ENCODE data around the gene SPATA32.
A peak's percentile ranks its signal among the peaks of the same experiment; 100 is the strongest.

Gene SPATA32

DNA sequence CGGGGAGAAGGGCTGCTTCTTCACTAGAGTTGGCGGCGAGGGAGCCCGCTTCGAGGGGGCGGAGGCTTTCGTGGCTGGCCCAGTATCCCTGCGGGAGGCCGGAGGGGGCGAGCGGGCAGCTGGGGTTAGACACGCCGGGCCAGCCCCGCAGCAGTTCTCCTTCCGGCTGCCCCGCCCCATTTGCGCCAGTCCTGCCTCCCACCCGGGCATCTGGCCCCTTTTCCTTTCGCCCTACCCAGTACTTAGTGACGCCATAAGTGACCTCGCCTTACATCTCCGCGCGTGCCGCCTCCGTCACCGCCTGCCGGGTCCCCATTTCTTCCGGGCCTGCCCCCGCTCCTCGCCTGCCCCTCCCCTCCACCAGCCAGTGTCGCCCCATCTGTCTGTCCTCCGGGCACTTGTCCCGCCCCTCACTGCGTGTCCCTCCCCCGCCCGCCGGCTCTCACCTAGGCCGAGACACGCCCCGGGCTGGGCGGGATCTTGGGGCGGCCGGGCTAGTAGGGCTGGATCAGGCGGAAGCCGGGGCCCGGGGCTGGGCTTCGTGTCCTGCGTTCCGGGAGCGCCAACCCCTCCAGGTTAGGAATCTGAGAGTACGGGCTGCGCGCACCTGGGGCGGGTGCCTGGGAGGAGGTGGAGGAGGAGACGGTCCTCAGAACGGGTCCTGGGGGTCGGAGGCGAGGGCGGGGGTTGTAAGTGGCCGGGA lies 14.3 kb downstream of the SPATA32 start:
- peak; percentile 91 to 96 for DNase-seq (ENCODE audit: low read depth in 1 of 2, low spot score in 1 of 2)

GRCh38 chr17:45246861-45247428 lies 14.9 kb downstream of the SPATA32 start:
- no peak for DNase-seq (ENCODE audit: low read depth in 1 of 2, low spot score in 1 of 2)

DNA sequence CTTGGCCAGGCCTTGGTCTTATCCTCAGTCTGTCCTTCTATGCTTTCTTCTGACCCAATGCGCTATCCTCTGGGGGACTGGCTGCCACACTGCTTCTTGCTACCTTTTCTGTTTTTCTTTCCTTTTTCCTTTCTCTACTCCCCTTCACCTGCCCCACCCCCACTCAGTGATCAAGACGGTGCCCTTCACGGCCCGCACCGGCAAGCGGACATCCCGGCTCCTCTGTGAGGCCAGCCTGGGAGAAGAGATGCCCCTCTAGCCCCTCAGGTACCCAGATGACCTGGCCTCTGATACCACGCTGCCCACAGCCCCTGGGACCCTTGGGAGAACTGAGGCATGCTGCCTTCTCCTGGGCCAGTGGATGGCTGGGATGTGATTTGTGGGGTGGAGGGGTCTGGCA lies 15.6 kb downstream of the SPATA32 start:
- no peak for DNase-seq (ENCODE audit: low read depth in 1 of 2, low spot score in 1 of 2)

- no peak for DNase-seq (ENCODE audit: low read depth in 1 of 2, low spot score in 1 of 2)
These were observed 16.9 kb downstream of the SPATA32 start for GRCh38 chr17:45244725-45245656.

DNA sequence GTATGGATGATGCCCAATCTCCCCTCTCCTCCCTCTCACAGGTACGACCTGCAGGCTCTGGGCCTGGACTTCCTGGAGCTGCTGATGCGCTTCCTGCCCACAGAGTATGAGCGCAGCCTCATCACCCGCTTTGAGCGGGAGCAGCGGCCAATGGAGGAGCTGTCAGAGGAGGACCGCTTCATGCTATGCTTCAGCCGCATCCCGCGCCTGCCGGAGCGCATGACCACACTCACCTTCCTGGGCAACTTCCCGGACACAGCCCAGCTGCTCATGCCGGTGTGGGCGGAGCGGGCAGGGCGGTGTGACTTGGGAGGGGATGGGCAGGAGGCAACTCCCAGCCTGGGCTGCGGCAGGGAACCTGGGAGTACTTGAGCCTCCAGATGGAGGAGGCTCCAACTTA lies 18.1 kb downstream of the SPATA32 start:
- DNase-seq (ENCODE audit: low read depth in 1 of 2, low spot score in 1 of 2) = no peak

DNA sequence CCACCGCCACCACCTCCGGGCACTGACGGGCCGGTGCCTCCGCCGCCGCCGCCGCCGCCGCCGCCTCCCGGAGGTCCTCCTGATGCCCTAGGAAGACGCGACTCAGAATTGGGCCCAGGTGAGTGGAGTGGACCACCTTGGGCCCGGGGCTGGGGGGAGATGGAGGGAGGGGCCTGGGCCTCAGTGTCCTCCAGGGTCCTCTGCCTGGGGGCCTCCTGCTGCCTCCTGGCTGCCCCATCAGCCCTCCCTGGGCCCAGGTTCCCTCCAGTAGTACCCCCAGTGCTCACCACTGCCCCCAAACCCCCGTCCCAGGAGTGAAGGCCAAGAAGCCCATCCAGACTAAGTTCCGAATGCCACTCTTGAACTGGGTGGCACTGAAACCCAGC lies 19.9 kb downstream of the SPATA32 start:
- no peak for DNase-seq (ENCODE audit: low read depth in 1 of 2, low spot score in 1 of 2)

DNA sequence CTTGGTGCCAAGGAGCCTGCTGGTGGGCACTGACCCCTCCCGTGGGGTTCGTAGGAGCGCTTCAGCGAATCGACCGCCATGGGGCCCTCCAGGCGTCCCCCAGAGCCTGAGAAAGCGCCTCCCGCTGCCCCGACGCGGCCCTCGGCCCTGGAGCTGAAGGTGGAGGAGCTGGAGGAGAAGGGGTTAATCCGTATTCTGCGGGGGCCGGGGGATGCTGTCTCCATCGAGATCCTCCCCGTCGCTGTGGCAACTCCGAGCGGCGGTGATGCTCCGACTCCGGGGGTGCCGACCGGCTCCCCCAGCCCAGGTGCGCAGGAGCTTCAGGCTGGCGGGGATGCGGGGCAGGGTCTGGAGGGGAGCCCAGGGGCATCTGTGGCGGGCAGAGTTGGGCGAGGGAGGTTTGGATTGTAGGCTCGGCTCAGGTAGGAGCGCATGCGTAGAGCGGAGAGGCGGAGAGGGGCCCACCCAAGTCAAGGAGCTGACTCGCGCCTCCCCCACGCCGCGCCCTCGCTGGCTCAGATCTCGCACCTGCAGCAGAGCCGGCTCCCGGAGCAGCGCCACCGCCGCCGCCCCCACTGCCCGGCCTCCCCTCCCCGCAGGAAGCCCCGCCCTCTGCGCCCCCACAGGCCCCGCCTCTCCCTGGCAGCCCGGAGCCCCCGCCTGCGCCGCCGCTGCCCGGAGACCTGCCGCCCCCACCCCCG lies 20.4 kb downstream of the SPATA32 start:
- no peak for DNase-seq (ENCODE audit: low read depth in 1 of 2, low spot score in 1 of 2)

DNA sequence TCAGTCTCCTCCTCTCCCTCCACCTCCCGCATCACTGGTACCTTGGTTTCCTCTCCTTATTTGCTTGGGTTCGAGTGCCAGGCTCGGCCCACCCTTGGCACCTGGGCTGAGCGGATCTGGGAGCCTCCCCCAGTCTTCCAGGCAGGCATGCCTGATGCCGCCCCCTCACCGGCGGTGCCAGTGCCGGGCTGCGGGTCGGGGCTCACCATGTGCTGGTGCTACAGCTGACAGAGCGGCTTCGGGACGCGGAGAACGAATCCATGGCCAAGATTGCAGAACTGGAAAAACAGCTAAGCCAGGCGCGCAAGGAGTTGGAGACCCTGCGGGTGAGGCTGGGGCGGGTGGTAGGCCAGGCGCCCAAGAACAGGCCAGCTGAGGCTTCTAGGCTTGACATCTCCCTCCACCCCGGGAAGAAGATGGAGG lies 21.0 kb downstream of the SPATA32 start:
- DNase-seq (ENCODE audit: low read depth in 1 of 2, low spot score in 1 of 2) = no peak

DNA sequence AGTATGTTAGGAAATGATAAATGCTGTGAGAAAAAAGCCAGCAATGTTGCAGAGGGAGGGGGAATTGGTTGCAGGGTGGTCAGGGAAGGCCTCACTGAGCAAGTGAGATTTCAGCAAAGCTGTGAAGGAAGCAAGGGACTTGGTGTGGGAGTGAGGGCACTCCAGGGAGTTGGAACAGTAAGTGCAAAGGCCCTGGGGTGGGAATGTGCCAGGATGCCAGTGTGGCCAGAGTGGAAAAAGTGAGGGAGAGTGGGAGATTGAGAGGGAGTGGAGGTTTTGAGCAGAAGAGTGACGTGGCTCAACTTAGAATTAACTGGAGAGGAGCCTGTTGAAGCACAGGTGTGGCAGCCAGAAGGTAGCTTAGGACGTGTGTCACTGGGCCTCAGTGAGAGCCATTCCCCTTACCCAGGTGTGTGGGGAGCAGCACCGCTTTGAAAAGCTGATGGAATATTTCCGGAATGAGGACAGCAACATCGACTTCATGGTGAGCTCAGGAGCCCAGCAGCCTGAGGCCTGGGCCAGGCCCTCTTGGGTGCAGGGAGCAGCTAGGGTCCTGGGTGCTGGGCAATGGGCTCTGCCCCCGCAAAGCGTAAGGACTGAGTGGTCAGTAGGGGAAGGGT lies 23.6 kb downstream of the SPATA32 start:
- no peak for DNase-seq (ENCODE audit: low read depth in 1 of 2, low spot score in 1 of 2)

DNA sequence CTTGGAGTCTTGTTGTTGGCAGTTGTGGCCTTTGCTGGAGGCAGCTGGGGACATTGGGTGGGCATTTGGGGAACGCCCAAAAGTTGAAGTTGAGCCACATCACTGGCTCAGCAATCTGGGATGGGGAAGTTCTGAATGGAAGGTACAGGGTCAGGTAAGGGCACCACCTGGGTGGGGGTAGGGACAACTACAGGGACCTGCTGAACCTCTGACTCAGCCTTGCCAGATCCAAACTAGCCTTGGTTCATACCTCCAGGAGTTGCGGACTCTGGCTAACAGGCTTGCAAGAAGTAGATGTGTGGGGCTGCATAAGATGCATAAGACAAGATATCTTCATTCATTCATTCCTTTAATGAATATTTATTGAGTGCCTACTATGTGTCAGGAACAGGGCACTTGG lies 24.2 kb downstream of the SPATA32 start:
- no peak for DNase-seq (ENCODE audit: low read depth in 1 of 2, low spot score in 1 of 2)

DNA sequence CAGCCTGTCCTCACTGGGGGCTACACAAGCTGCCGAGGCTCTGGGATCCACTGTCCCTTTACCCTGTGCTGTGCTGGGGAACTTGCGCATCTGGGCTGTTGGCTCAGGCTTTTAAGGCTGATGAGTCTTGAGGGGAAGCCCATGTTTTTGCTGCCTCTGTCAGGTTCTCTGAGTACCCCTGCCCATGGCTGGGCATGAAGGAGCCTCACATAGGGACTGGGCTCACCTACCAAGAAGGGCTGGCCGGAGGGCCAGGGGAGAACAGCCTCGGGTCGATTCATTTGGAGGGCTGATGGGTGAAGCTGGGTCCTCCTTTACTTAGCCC lies 25.6 kb downstream of the SPATA32 start:
- DNase-seq (ENCODE audit: low read depth in 1 of 2, low spot score in 1 of 2) = no peak

- peak; percentile 58 to 66 for DNase-seq (ENCODE audit: low read depth in 1 of 2, low spot score in 1 of 2)
These were observed 26.2 kb downstream of the SPATA32 start for GRCh38 chr17:45235416-45236281.

- no peak for DNase-seq (ENCODE audit: low read depth in 1 of 2, low spot score in 1 of 2)
These were observed 27.1 kb downstream of the SPATA32 start for GRCh38 chr17:45234641-45235415.

DNA sequence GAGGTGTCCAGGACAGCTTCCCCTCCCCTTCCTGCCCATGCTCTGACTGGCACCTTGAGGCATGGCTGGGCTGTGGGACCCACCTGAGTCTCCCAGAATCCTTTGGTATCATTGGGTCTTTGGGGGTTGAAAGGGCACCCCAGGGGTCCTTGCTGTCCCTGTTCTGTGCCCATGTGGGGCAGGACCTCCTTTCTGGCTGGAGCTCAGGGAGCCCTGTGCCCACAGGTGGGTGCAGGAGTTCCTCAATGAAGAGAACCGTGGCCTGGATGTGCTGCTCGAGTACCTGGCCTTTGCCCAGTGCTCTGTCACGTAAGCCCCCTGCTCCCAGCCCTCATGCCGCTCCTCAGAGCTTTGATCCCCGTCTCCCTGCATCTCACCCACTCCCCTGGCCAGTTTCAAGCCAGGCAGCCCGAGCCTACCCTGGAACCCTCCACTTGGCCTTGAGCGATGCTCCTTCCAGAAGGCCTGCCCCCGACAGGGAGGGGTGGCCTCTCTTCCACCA lies 28.4 kb downstream of the SPATA32 start:
- no peak for DNase-seq (ENCODE audit: low read depth in 1 of 2, low spot score in 1 of 2)

DNA sequence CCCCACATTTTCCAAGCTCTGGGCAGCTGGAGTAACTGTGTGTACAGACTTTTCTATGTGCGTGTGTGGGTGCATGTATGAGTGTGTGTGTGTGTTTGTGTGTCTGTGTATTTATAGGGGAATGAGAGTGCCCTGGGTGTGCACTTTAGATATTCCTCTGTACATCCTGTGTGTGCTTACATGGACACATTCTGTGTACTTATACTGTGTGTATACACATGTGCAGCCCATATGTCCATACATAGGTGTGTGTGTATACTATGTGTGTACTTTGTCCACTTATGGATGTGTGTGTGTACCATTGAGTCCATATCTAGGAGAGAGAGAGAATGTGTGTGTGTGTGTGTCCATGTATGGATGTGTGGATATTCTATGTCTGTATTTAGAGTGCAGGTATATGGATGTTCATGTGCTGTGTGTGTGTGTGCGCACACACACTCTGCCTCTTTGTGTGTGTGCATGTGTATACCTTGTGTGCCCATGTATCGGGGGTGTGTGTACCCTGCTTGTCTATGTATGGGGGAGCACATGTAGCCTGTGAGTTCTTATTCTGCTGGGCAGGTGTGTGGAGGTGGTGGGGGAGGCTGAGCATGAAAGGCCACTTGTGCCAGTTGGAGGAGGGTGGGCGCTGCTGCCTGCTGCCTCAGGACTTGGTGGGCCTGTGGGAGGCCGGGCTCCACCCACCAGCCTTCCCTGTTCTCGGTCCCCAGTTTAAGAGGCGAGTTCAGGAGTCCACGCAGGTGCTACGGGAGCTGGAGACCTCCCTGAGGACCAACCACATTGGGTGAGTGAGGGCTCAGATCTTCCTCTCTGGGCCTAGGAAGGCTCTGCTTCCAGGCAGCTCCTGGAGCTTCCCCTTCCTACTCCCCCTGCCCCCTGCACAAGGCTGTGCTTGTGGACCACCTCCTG lies 29.1 kb downstream of the SPATA32 start:
- no peak for DNase-seq (ENCODE audit: low read depth in 1 of 2, low spot score in 1 of 2)

DNA sequence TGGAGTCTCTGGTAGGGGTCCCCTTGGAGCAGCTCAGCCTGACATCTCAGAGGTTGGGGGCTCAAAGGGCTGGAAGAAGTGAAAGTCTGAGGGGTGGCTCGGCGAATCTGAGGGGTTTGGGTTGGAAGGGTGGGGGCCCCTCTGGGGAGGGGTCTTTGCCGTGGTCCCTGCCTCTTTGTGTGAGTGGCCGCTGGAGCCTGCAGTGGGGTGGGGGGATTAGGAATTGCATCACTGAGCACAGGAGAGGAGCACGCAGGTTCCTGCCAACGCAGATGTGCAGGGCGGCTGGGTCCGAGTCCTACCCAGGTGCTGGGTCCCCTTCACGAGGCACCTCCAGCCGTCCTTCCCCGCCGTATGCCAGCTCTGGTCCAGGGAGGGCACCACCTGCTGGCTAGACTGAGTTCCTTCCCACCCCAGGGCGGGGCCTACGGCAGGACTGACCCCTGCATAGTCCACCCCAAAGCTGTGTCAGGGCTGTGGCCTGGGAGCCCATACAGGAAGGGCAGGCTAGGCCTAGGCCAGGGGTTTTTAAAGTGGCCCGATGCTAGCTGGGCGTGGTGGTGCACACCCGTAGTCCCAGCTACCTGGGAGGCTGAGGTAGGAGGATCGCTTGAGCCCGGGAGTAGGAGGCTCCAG lies 30.3 kb downstream of the SPATA32 start:
- DNase-seq (ENCODE audit: low read depth in 1 of 2, low spot score in 1 of 2) = no peak

GRCh38 chr17:45230787-45231480 lies 31.0 kb downstream of the SPATA32 start:
- DNase-seq (ENCODE audit: low read depth in 1 of 2, low spot score in 1 of 2) = no peak

Measured in activated T-helper 1 cell treated with anti-CD3 and anti-CD28 coated beads, Interleukin-2, amount 50 U/mL, for 16 hours (primary cell).